GM12878 (cell line): ENCODE results near the gene ARFRP1. TPM values are rescaled to one million over a fixed set of nuclear protein-coding genes. Genes with fewer than 3 reads are reported as not detected.

Experiments
- ATAC-seq: fragments of 200-7000 bp; cut with Tn5 transposase; 3 replicates; pipeline ENCODE4 v1.9.1; 2020; ENCODE audit warnings: mild to moderate bottlenecking, moderate library complexity
- BruUV-seq: library from RNA; stranded (reverse); fragments of 400-500 nt; replicated peaks from 2 replicates; lab custom pipeline; 2021; lab: Mats Ljungman, UMichigan
- CTCF ChIA-PET: fragments of 300-600 bp; sonication (Branson Sonifier 250); formaldehyde crosslinking; extraction: SDS; loops from one replicate; lab custom pipeline; 2021; ENCODE audit warnings: inconsistent platforms; lab: Yijun Ruan, JAX
- POLR2A ChIA-PET: fragments of 350-600 bp; formaldehyde crosslinking; extraction: SDS; loops from one replicate; lab custom pipeline; 2021; ENCODE audit warnings: inconsistent platforms; lab: Charles Lee
- RAD21 ChIA-PET: fragments of 300-600 bp; sonication (Branson Sonifier 250); formaldehyde crosslinking; loops from one replicate; lab custom pipeline; 2023; ENCODE audit warnings: antibody characterized with exemption; ENCODE audit not compliant: unreplicated experiment; lab: Charles Lee
- SMC1A ChIA-PET: fragments of 300-600 bp; sonication (Branson Sonifier 250); formaldehyde crosslinking; loops from one replicate; lab custom pipeline; 2023; ENCODE audit not compliant: unreplicated experiment, uncharacterized antibody; lab: Charles Lee
- DNase-seq: peaks from one replicate; pipeline ENCODE4 v3.0.0-alpha.2; 2011; ENCODE audit warnings: low read depth, low spot score
- FAIRE-seq: peaks from 3 replicates; lab custom pipeline; 2011; peaks lifted over from hg19 to GRCh38; lab: Jason Lieb, UNC
- H2AFZ ChIP-seq: 2 replicates; pipeline ENCODE4 v1.6.0; 2011; ENCODE audit warnings: low read depth, low read length, control low read depth; ENCODE audit not compliant: control insufficient read depth
- H3K27ac ChIP-seq: 2 replicates; pipeline ENCODE4 v1.5.1; 2011; ENCODE audit warnings: control low read depth; ENCODE audit not compliant: control insufficient read depth, insufficient read depth
- H3K27me3 ChIP-seq, 2 experiments: replicated peaks in 1 of 2; 2 replicates each; pipeline versions ENCODE4 v1.6.0 to v1.6.1; 2011; ENCODE audit warnings: low read length in 1 of 2; ENCODE audit not compliant: control insufficient read depth in 2 of 2, insufficient read depth in 2 of 2
- H3K36me3 ChIP-seq, 2 experiments: 2 replicates each; pipeline ENCODE4 v1.5.1; 2011; ENCODE audit warnings: low read length in 1 of 2; ENCODE audit not compliant: control insufficient read depth in 2 of 2, insufficient read depth in 2 of 2
- H3K4me1 ChIP-seq: 2 replicates; pipeline ENCODE4 v1.6.1; 2011; ENCODE audit warnings: mild to moderate bottlenecking, low read length, moderate library complexity, mixed read lengths; ENCODE audit not compliant: control insufficient read depth, insufficient read depth
- H3K4me2 ChIP-seq: 2 replicates; pipeline ENCODE4 v1.6.0; 2011; ENCODE audit warnings: control low read depth; ENCODE audit not compliant: control insufficient read depth, insufficient read depth
- H3K4me3 ChIP-seq: fragments of 200-600 bp; sonication (generic); 2 replicates; pipeline ENCODE4 v1.5.1; 2016
- H3K79me2 ChIP-seq: 2 replicates; pipeline ENCODE4 v1.6.0; 2011; ENCODE audit warnings: low read length; ENCODE audit not compliant: control insufficient read depth, insufficient read depth
- H3K9ac ChIP-seq: 2 replicates; pipeline ENCODE4 v1.8.0; 2011; ENCODE audit warnings: low read length, control low read depth, mixed read lengths; ENCODE audit not compliant: control insufficient read depth, insufficient read depth
- H3K9me3 ChIP-seq: replicated peaks from 3 replicates; pipeline ENCODE4 v1.5.1; 2011; ENCODE audit warnings: mild to moderate bottlenecking, low read length; ENCODE audit not compliant: control insufficient read depth, insufficient read depth
- H4K20me1 ChIP-seq: 2 replicates; pipeline ENCODE4 v1.6.0; 2011; ENCODE audit not compliant: control insufficient read depth, insufficient read depth
- ATF2 ChIP-seq: IDR thresholded peaks from 2 replicates; pipeline ENCODE4 v1.6.1; 2012; ENCODE audit warnings: low read length, inconsistent platforms
- ATF3 ChIP-seq: IDR thresholded peaks from 2 replicates; pipeline ENCODE4 v1.6.1; 2011; ENCODE audit warnings: low read depth, mild to moderate bottlenecking, low read length, moderate library complexity, borderline replicate concordance; ENCODE audit errors: extremely low read depth
- BCL3 ChIP-seq: IDR thresholded peaks from 2 replicates; pipeline ENCODE4 v1.6.1; 2011; ENCODE audit warnings: borderline replicate concordance, low read depth, mild to moderate bottlenecking, moderate library complexity, low read length; ENCODE audit not compliant: insufficient read depth, poor library complexity, severe bottlenecking
- CHD1 ChIP-seq: IDR thresholded peaks from 2 replicates; pipeline ENCODE4 v1.6.1; 2012; ENCODE audit warnings: low read depth, low read length, improper control_type of control experiment
- ETV6 ChIP-seq, 2 experiments: fragments of 450-650 bp in 1 of 2; IDR thresholded peaks in 1 of 2; conservative IDR thresholded peaks in 1 of 2; 2 replicates each; pipeline ENCODE4 v1.6.1; 2014; ENCODE audit warnings: antibody characterized with exemption in 1 of 2, borderline replicate concordance in 1 of 2, low read depth in 1 of 2, mild to moderate bottlenecking in 1 of 2, moderate library complexity in 1 of 2
- MAX ChIP-seq: IDR thresholded peaks from 2 replicates; pipeline ENCODE4 v1.6.1; 2012; ENCODE audit warnings: low read depth, low read length, improper control_type of control experiment
- MXI1 ChIP-seq: fragments of 150-350 bp; IDR thresholded peaks from 2 replicates; pipeline ENCODE4 v1.6.1; 2011; ENCODE audit warnings: low read depth, mild to moderate bottlenecking, inconsistent platforms, low read length, improper control_type of control experiment
- NKRF ChIP-seq: fragments of 450-650 bp; conservative IDR thresholded peaks from 2 replicates; pipeline ENCODE4 v1.6.1; 2017; ENCODE audit warnings: mild to moderate bottlenecking, moderate library complexity
- NR2C2 ChIP-seq: IDR thresholded peaks from 2 replicates; pipeline ENCODE4 v1.6.1; 2011; ENCODE audit warnings: borderline replicate concordance, low read depth; ENCODE audit not compliant: control insufficient read depth, insufficient read length
- SIN3A ChIP-seq: IDR thresholded peaks from 2 replicates; pipeline ENCODE4 v1.6.1; 2012; ENCODE audit warnings: low read depth, low read length, improper control_type of control experiment
- TBL1XR1 ChIP-seq: IDR thresholded peaks from 2 replicates; pipeline ENCODE4 v1.6.1; 2012; ENCODE audit warnings: low read depth, low read length, improper control_type of control experiment
- TCF3 ChIP-seq: IDR thresholded peaks from 2 replicates; pipeline ENCODE4 v1.6.1; 2012; ENCODE audit warnings: low read depth, mild to moderate bottlenecking, low read length, borderline replicate concordance; ENCODE audit not compliant: insufficient read depth
- ZNF384 ChIP-seq: IDR thresholded peaks from 2 replicates; pipeline ENCODE4 v1.6.1; 2012; ENCODE audit warnings: low read depth, mild to moderate bottlenecking, low read length, improper control_type of control experiment, borderline replicate concordance
- WGBS: methylation state at CpG from one replicate; pipeline ENCODE4 v1.1.6; 2016; ENCODE audit warnings: low lambda C conversion rate; ENCODE audit not compliant: insufficient replicate concordance, insufficient coverage; ENCODE audit errors: missing lambda C conversion rate; 5-methylcytosine and 5-hydroxymethylcytosine counted together
- in situ Hi-C: fragments of 300-500 bp; cut with MboI; formaldehyde crosslinking; loops from 9 replicates; pipeline ENCODE4 v1.14.3; 2018; ENCODE audit warnings: mixed read lengths
- intact Hi-C: fragments of 100-400 bp; cut with micrococcal nuclease; formaldehyde crosslinking; loops from one replicate; pipeline ENCODE4 v1.14.2; 2022; ENCODE audit not compliant: unreplicated experiment
- polyA plus RNA-seq, 11 experiments: library from polyadenylated mRNA; depleted of rRNA in 4 of 11; unstranded in 6 of 11; stranded (reverse) in 5 of 11; fragments of >200 nt; fragmentation: Nextera tagmentation in 4 of 11; fragmentation: Illumina TruSeq in 1 of 11; extraction: Ambion mirVana in 4 of 11; extraction: Trizol in 1 of 11; gene quantifications; 1 replicate in 1 of 11; 2 replicates in 10 of 11; pipeline versions ENCODE4 v1.2.1 to v1.2.3, GENCODE V29; 2011 to 2016; ENCODE audit warnings: inconsistent platforms in 2 of 11, missing spikeins in 2 of 11, low read depth in 1 of 11
- total RNA-seq, 4 experiments: library from RNA; depleted of rRNA in 3 of 4; stranded (reverse); fragments of >200 nt in 3 of 4; fragmentation: Illumina TruSeq in 1 of 4; extraction: Trizol in 1 of 4; gene quantifications; 2 replicates each; pipeline versions ENCODE4 v1.2.1 to v1.2.3, GENCODE V29; 2013 to 2021

The ARFRP1 gene
- total and polyA plus RNA-seq, 10 of the 15 experiments (the other 5 are each of a cell fraction or from before 2014, with no cell fraction given): 0.37 to 71.7 (median 34.6) TPM

GRCh38 chr20:63731410-63731809, 23.6 kb upstream of the ARFRP1 start:
- intact Hi-C loops: no loop called here
- Histone ChIP-seq H2AFZ (no peak overlapping the region), H3K36me3 (peaks cover 11 to 27% of the 10 kb centered on the region in 2 experiments; a peak in 3 of 4 replicates), H3K9ac (no peak overlapping the region), H4K20me1 (no peaks in the 10 kb centered on the region), H3K9me3 (peaks cover 1% of the 10 kb centered on the region; the same call in 2 of the 3 replicates)
- POLR2A ChIA-PET: no interaction called here
- ATAC-seq: no peak
- no TSS peak for BruUV-seq
- RAD21 ChIA-PET: interaction anchor here (0.5 kb wide), 1 partner anchor 168 kb away, joined by 3 read pairs; no protein-coding TSS in a partner anchor
- TF ChIP-seq ETV6 (conservative IDR thresholded peaks at IDR 0.05 in 1 of 2, IDR thresholded peaks at IDR 0.05 in 1 of 2; ENCODE audit: borderline replicate concordance in 1 of 2, low read depth in 1 of 2): no peak
- no peak for TF ChIP-seq MAX
- peak; percentile 84 for TF ChIP-seq BCL3
- TF ChIP-seq CHD1: no peak
- TF ChIP-seq SIN3A: no peak
- TF ChIP-seq ZNF384: no peak
- TF ChIP-seq ATF3: no peak
- no peak for TF ChIP-seq MXI1
- TF ChIP-seq TCF3: no peak
- peak; percentile 9 for TF ChIP-seq NR2C2
- TF ChIP-seq ATF2: no peak
- no peak for TF ChIP-seq TBL1XR1
- no peak for TF ChIP-seq NKRF
- TF ChIP-seq, all 136 proteins: peak for 2
- peak overlapping the region; percentile 89 for H3K4me2 ChIP-seq
- peaks cover 61% of the 10 kb centered on the region for H3K4me1 ChIP-seq
- H3K27me3 ChIP-seq: no peaks in the 10 kb centered on the region
- DNase-seq (no peak), FAIRE-seq (no peak)
- ChIA-PET CTCF (no interaction called here), SMC1A (no interaction called here)
- in situ Hi-C loops: no loop called here
- peak overlapping the region; percentile 93 for H3K27ac ChIP-seq
- 22% methylated on average over 5 of the region's 5 CpGs for WGBS
- peak overlapping the region; percentile 38; the same call in 1 of the 2 replicates for H3K4me3 ChIP-seq
- peaks cover 21% of the 10 kb centered on the region for H3K79me2 ChIP-seq
